SU-DHL-6 (cell line): Measurements from ENCODE around the gene ME3.
"Not testable (repeated sequence)": the region's sequence is repeated elsewhere in the genome, so short reads cannot be mapped to it uniquely, and the experiment has no call there.

Source experiments
- H2AFZ ChIP-seq: fragments of 200-600 bp; sonication (generic); 2 replicates; pipeline ENCODE4 v1.6.1; 2014; ENCODE audit warnings: low read depth, mild to moderate bottlenecking, moderate library complexity, mixed read lengths, antibody characterized with exemption, low read length; ENCODE audit not compliant: severe bottlenecking
- H3F3A ChIP-seq: fragments of 200-600 bp; shearing (Covaris generic); 2 replicates; pipeline ENCODE4 v1.6.0; 2016; ENCODE audit warnings: antibody characterized with exemption, mild to moderate bottlenecking; ENCODE audit not compliant: insufficient read depth
- H3K27ac ChIP-seq: fragments of 200-600 bp; sonication (generic); 2 replicates; pipeline ENCODE4 v1.5.1; 2016; ENCODE audit warnings: low read depth, mild to moderate bottlenecking, low read length, moderate library complexity, mixed read lengths
- H3K27me3 ChIP-seq: fragments of 200-600 bp; sonication (generic), shearing (Covaris generic); 2 replicates; pipeline ENCODE4 v1.6.0; 2014; ENCODE audit warnings: mild to moderate bottlenecking, low read length
- H3K36me3 ChIP-seq: fragments of 200-600 bp; sonication (generic); 2 replicates; pipeline ENCODE4 v1.6.1; 2014; ENCODE audit warnings: mild to moderate bottlenecking, low read length, mixed read lengths
- H3K4me2 ChIP-seq: fragments of 300-600, 200-600 bp; shearing (Covaris generic), sonication (generic); 2 replicates; pipeline ENCODE4 v1.6.0; 2014; ENCODE audit warnings: low read length, low read depth, mild to moderate bottlenecking; ENCODE audit not compliant: poor library complexity, severe bottlenecking
- H3K4me3 ChIP-seq: fragments of 200-600 bp; sonication (generic); 2 replicates; pipeline ENCODE4 v1.5.1; 2014; ENCODE audit warnings: antibody characterized with exemption, low read length, mild to moderate bottlenecking, mixed read lengths; ENCODE audit not compliant: insufficient read depth, poor library complexity, severe bottlenecking
- H3K79me2 ChIP-seq: fragments of 200-600 bp; sonication (generic); 2 replicates; pipeline ENCODE4 v1.6.1; 2014; ENCODE audit warnings: mild to moderate bottlenecking, low read length, moderate library complexity; ENCODE audit not compliant: insufficient read depth
- H3K9ac ChIP-seq: fragments of 200-600 bp; sonication (generic); 2 replicates; pipeline ENCODE4 v1.7.0; 2014; ENCODE audit warnings: mild to moderate bottlenecking, low read length
- H3K9me2 ChIP-seq: fragments of 200-600 bp; sonication (generic); replicated peaks from 2 replicates; pipeline ENCODE4 v1.6.1; 2014; ENCODE audit warnings: low read length; ENCODE audit not compliant: insufficient read depth
- H3K9me3 ChIP-seq: fragments of 200-600 bp; sonication (generic); 2 replicates; pipeline ENCODE4 v1.6.1; 2014; ENCODE audit warnings: low read length, mixed read lengths; ENCODE audit not compliant: insufficient read depth
- H4K20me1 ChIP-seq: fragments of 200-600 bp; sonication (generic); 2 replicates; pipeline ENCODE4 v1.6.1; 2014; ENCODE audit warnings: low read depth, mild to moderate bottlenecking, antibody characterized with exemption, low read length, moderate library complexity, mixed read lengths
- CTCF ChIP-seq: fragments of 200-600 bp; sonication (generic); IDR thresholded peaks from one replicate; pipeline ENCODE4 v1.5.1; 2017; ENCODE audit warnings: antibody characterized with exemption, mild to moderate bottlenecking, low read length, moderate library complexity; ENCODE audit not compliant: insufficient read depth, poor library complexity, severe bottlenecking
- EZH2phosphoT487 ChIP-seq: fragments of 200-600 bp; sonication (generic), shearing (Covaris generic); conservative IDR thresholded peaks from 2 replicates; pipeline ENCODE4 v1.6.1; 2018; ENCODE audit warnings: mild to moderate bottlenecking, antibody characterized with exemption, low read length, moderate library complexity, mixed read lengths

ME3 gene

GRCh38 chr11:86620891-86621521 lies 51.4 kb downstream of the ME3 start:
- H3K4me3 ChIP-seq, result no peak overlapping the region
- no peaks in the 10 kb centered on the region for H3K27me3 ChIP-seq
- no peak overlapping the region for H2AFZ ChIP-seq
- no peaks in the 10 kb centered on the region for H4K20me1 ChIP-seq
- H3K36me3 ChIP-seq, result no peaks in the 10 kb centered on the region
- no peak for TF ChIP-seq EZH2phosphoT487
- no peak for TF ChIP-seq CTCF
- H3K9me3 ChIP-seq, result no peaks in the 10 kb centered on the region
- no peak overlapping the region for H3K27ac ChIP-seq
- no peaks in the 10 kb centered on the region for H3K9me2 ChIP-seq
- no peaks in the 10 kb centered on the region for H3F3A ChIP-seq
- H3K4me2 ChIP-seq, result no peak overlapping the region
- H3K9ac ChIP-seq, result no peak overlapping the region
- no peaks in the 10 kb centered on the region for H3K79me2 ChIP-seq

GRCh38 chr11:86619428-86619827 lies 53.0 kb downstream of the ME3 start:
- H3K9me3 ChIP-seq, H3K27ac ChIP-seq, H3K36me3 ChIP-seq, H3K9ac ChIP-seq, H3K27me3 ChIP-seq, H3F3A ChIP-seq, H2AFZ ChIP-seq, H3K4me3 ChIP-seq, H3K4me2 ChIP-seq, H4K20me1 ChIP-seq, H3K9me2 ChIP-seq, H3K79me2 ChIP-seq: not testable (repeated sequence)

DNA sequence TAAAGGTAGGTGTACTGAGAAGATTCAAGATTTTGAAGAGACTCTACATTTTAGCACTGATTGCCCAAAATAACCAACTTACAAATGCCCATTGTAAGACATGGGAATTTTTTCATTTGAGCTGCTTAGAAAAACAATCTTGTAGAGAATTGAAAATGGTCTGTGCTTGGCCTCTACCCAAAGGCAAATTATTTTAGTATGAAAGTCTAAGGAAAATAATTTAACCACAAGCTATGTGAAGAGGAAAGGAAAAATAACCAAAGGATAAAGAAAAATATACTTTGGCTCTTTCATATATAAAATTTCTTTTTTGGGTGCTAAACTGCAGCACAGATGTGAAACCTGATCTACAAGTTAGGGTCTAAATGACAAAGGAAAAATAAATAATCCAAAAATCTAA lies 54.9 kb downstream of the ME3 start:
- Histone ChIP-seq H3F3A (no peaks in the 10 kb centered on the region), H3K4me2 (no peak overlapping the region), H3K9ac (no peak overlapping the region), H3K36me3 (no peaks in the 10 kb centered on the region), H2AFZ (no peak overlapping the region), H3K9me2 (no peaks in the 10 kb centered on the region), H3K27me3 (no peaks in the 10 kb centered on the region), H3K4me3 (no peak overlapping the region), H4K20me1 (no peaks in the 10 kb centered on the region), H3K9me3 (no peaks in the 10 kb centered on the region), H3K27ac (no peak overlapping the region), H3K79me2 (no peaks in the 10 kb centered on the region)
- TF ChIP-seq CTCF, result no peak
- no peak for TF ChIP-seq EZH2phosphoT487

- no peak overlapping the region for H3K27ac ChIP-seq
Measured at GRCh38 chr11:86615487-86615886, 56.9 kb downstream of the ME3 start.

More at GRCh38 chr11:86615487-86615886, 56.9 kb downstream of the ME3 start:
- Histone ChIP-seq H3K4me3 (no peak overlapping the region), H3K27me3 (no peaks in the 10 kb centered on the region), H3K4me2 (no peak overlapping the region), H3K36me3 (no peaks in the 10 kb centered on the region), H3K9me3 (no peaks in the 10 kb centered on the region), H3K9ac (no peak overlapping the region), H3K79me2 (no peaks in the 10 kb centered on the region), H3F3A (no peaks in the 10 kb centered on the region), H4K20me1 (no peaks in the 10 kb centered on the region), H2AFZ (no peak overlapping the region), H3K9me2 (no peaks in the 10 kb centered on the region)
- no peak for TF ChIP-seq CTCF
- TF ChIP-seq EZH2phosphoT487, result no peak
